AG10803 (cell line): ENCODE measurements around the gene TRAPPC3L.

Source experiments
- DNase-seq: peaks from one replicate; pipeline ENCODE4 v3.0.0; 2010; ENCODE audit warnings: low read depth
- H3K4me3 ChIP-seq: 2 replicates; pipeline ENCODE4 v1.5.1; 2011; ENCODE audit warnings: mild to moderate bottlenecking, low read length, control low read depth
- CTCF ChIP-seq: conservative IDR thresholded peaks from 2 replicates; pipeline ENCODE4 v1.5.1; 2011; ENCODE audit warnings: mild to moderate bottlenecking, low read length, control low read depth, inconsistent platforms

Gene TRAPPC3L

GRCh38 chr6:116482780-116483179 is 62.7 kb downstream of the TRAPPC3L start:
- no peak for TF ChIP-seq CTCF
- no peak overlapping the region for H3K4me3 ChIP-seq
- DNase-seq = no peak

- DNase-seq = peak; percentile 61
- no peak overlapping the region for H3K4me3 ChIP-seq
- TF ChIP-seq CTCF = no peak
These were observed 69.3 kb downstream of the TRAPPC3L start for GRCh38 chr6:116476002-116476678.

- DNase-seq = no peak
- TF ChIP-seq CTCF = no peak
- H3K4me3 ChIP-seq = no peak overlapping the region
These were observed 70.3 kb downstream of the TRAPPC3L start for GRCh38 chr6:116475141-116475540.

GRCh38 chr6:116472706-116473105 is 72.8 kb downstream of the TRAPPC3L start:
- H3K4me3 ChIP-seq = no peak overlapping the region
- DNase-seq = peak; percentile 59
- TF ChIP-seq CTCF = no peak

- DNase-seq = no peak
- no peak for TF ChIP-seq CTCF
- no peak overlapping the region for H3K4me3 ChIP-seq
These were observed 74.0 kb downstream of the TRAPPC3L start for GRCh38 chr6:116471531-116471930.

- no peak overlapping the region for H3K4me3 ChIP-seq
- no peak for DNase-seq
- TF ChIP-seq CTCF = no peak
These were observed 77.2 kb downstream of the TRAPPC3L start for GRCh38 chr6:116468293-116468692.

GRCh38 chr6:116467514-116467913 is 78.0 kb downstream of the TRAPPC3L start:
- no peak for DNase-seq
- no peak for TF ChIP-seq CTCF
- no peak overlapping the region for H3K4me3 ChIP-seq
